Endothelial cell (in vitro differentiated cells): Measurements from ENCODE around the gene TRIB2. TPM values are rescaled to one million over a fixed set of nuclear protein-coding genes. Genes with fewer than 3 reads are reported as not detected.

Source experiments
- DNase-seq: peaks from one replicate; pipeline ENCODE4 v3.0.0; 2021; ENCODE audit warnings: low spot score
- H3K27ac Mint-ChIP-seq: one replicate; pipeline ENCODE4 v1.8.0; 2021; ENCODE audit warnings: mixed read lengths, inconsistent platforms; ENCODE audit not compliant: unreplicated experiment
- H3K27me3 Mint-ChIP-seq: one replicate; pipeline ENCODE4 v1.8.0; 2021; ENCODE audit warnings: mild to moderate bottlenecking, moderate library complexity, mixed read lengths, inconsistent platforms; ENCODE audit not compliant: unreplicated experiment
- H3K36me3 Mint-ChIP-seq: one replicate; pipeline ENCODE4 v1.8.0; 2021; ENCODE audit warnings: mild to moderate bottlenecking, low read depth, mixed read lengths, inconsistent platforms; ENCODE audit not compliant: unreplicated experiment
- H3K4me1 Mint-ChIP-seq: one replicate; pipeline ENCODE4 v1.8.0; 2021; ENCODE audit warnings: mild to moderate bottlenecking, mixed read lengths, inconsistent platforms; ENCODE audit not compliant: unreplicated experiment
- H3K4me3 Mint-ChIP-seq: one replicate; pipeline ENCODE4 v1.8.0; 2021; ENCODE audit warnings: mild to moderate bottlenecking, mixed read lengths, inconsistent platforms; ENCODE audit not compliant: unreplicated experiment
- H3K9me3 Mint-ChIP-seq: one replicate; pipeline ENCODE4 v1.8.0; 2021; ENCODE audit warnings: mixed read lengths, inconsistent platforms; ENCODE audit not compliant: unreplicated experiment
- CTCF ChIP-seq: fragments of 200-600 bp; sonication (generic); IDR thresholded peaks from one replicate; pipeline ENCODE4 v1.5.0; 2021; ENCODE audit warnings: antibody characterized with exemption; ENCODE audit not compliant: unreplicated experiment
- total RNA-seq: library from RNA; stranded (reverse); fragmentation: NEBNext Ultra II Directional; extraction: Animal tissue kit (Norgen Biotek cat#: 25700); gene quantifications from one replicate; pipeline ENCODE4 v1.2.1, GENCODE V29; 2021; ENCODE audit not compliant: unreplicated experiment

TRIB2 gene
- total RNA-seq, 1 donor from 2014 or later: 10.1 TPM

DNA sequence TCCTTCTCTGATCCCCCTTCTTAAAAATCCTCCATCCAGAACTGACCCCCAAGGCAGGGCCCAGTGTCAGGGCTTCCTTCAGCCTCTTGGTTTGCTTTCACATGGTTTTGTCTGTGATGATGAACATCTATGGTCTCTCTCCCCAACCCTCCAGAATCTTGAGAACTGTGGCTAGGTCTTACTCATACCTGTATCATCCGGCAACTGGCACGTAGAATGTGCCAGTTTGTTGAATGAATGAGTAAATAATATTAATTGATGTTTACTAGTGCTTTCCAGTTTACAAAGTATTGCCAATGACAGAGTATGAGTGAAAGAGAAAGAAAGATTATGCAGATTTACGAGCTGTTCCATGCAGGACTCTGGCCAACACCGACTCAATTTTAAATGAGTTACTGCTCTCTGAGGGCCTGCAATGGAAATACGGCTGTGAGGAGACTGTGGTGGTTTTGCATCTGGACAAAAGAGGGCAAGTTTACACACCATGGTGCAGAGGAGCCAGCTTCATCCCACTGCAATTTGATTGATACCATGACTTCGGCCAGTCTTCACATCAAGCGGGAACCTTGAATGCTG lies 29.9 kb upstream of the TRIB2 start:
- DNase-seq: no peak
- Mint-ChIP-seq H3K4me1 (peaks cover 4% of the 10 kb centered on the region), H3K36me3 (no peaks in the 10 kb centered on the region), H3K9me3 (peaks cover under 1% of the 10 kb centered on the region), H3K27ac (no peak overlapping the region), H3K27me3 (peaks cover 2% of the 10 kb centered on the region), H3K4me3 (no peak overlapping the region)
- no peak for TF ChIP-seq CTCF

DNA sequence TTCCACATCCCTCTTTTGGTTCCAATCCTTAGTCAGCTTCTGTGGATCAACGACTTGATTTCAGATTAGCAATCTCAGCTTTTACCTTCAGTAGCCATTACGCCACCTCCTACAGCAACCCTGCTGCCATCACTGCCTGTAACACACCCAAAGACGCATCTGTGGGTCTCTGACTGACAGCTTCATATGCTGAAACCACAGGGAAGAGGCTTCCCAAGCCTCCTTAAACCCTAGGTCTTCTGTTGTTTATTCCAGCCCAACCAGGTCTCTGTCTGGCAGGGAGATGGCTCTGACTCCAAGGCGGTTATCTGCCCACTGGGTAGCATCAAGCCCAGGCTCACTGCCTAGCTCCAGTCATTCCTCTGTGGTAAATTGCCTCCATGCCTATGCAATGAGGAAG lies 28.6 kb upstream of the TRIB2 start:
- Mint-ChIP-seq H3K4me3 (no peak overlapping the region), H3K9me3 (peaks cover 7% of the 10 kb centered on the region)

GRCh38 chr2:12688893-12689292 lies 27.8 kb upstream of the TRIB2 start:
- TF ChIP-seq CTCF: no peak
- H3K27ac Mint-ChIP-seq: no peak overlapping the region
- no peak overlapping the region for H3K4me3 Mint-ChIP-seq
- peaks cover 4% of the 10 kb centered on the region for H3K4me1 Mint-ChIP-seq
- DNase-seq: no peak
- H3K36me3 Mint-ChIP-seq: peaks cover 4% of the 10 kb centered on the region
- H3K27me3 Mint-ChIP-seq: no peaks in the 10 kb centered on the region
- H3K9me3 Mint-ChIP-seq: peaks cover 7% of the 10 kb centered on the region

More for the DNA sequence above, 28.6 kb upstream of the TRIB2 start:
- H3K27me3 Mint-ChIP-seq: no peaks in the 10 kb centered on the region
- peaks cover 4% of the 10 kb centered on the region for H3K4me1 Mint-ChIP-seq
- H3K27ac Mint-ChIP-seq: no peak overlapping the region
- H3K36me3 Mint-ChIP-seq: peaks cover 4% of the 10 kb centered on the region
- DNase-seq: no peak
- TF ChIP-seq CTCF: no peak

DNA sequence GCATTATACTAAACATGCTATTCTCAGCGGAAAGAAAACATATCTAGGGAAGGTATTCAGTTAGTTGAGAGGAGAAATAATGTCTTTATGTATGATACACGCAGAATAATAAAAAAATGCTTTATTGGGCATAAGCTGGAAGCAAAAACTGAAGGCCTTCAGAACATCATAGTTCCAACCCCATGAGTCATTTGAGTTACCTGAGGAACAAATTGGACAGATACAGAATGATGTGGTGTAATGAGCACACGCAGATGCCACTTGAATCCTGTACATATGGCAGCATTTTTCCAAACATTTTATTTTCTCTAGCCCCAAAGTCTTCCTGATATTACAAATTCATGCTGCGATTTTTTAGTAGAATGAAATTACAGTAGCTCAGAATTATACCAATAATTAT lies 23.2 kb upstream of the TRIB2 start:
- Mint-ChIP-seq H3K4me1 (no peaks in the 10 kb centered on the region), H3K36me3 (peaks cover 4% of the 10 kb centered on the region), H3K4me3 (no peak overlapping the region), H3K27ac (no peak overlapping the region), H3K27me3 (no peaks in the 10 kb centered on the region), H3K9me3 (peaks cover 7% of the 10 kb centered on the region)
- TF ChIP-seq CTCF: no peak
- no peak for DNase-seq

GRCh38 chr2:12694990-12695774 lies 21.6 kb upstream of the TRIB2 start:
- Mint-ChIP-seq H3K27me3 (no peaks in the 10 kb centered on the region), H3K4me3 (no peak overlapping the region), H3K4me1 (no peaks in the 10 kb centered on the region), H3K27ac (no peak overlapping the region), H3K36me3 (peaks cover 4% of the 10 kb centered on the region), H3K9me3 (peaks cover 7% of the 10 kb centered on the region)
- DNase-seq: no peak
- no peak for TF ChIP-seq CTCF
